WTC11 (cell line): ENCODE measurements around the gene FAM171A1.
"Not testable (repeated sequence)": the region's sequence is repeated elsewhere in the genome, so short reads cannot be mapped to it uniquely, and the experiment has no call there.

Source experiments
- CREB1 ChIP-seq: sonication (generic); formaldehyde crosslinking; IDR thresholded peaks from 2 replicates; pipeline ENCODE4 v1.8.0; 2023; ENCODE audit warnings: mild to moderate bottlenecking, missing genetic modification reagents
- CREM ChIP-seq: sonication (generic); formaldehyde crosslinking; IDR thresholded peaks from 2 replicates; pipeline ENCODE4 v1.8.1; 2022; ENCODE audit warnings: mild to moderate bottlenecking, missing genetic modification reagents, moderate library complexity
- CTCF ChIP-seq: fragments of 200-600 bp; IDR thresholded peaks from 2 replicates; pipeline ENCODE4 v1.8.0; 2022; ENCODE audit warnings: antibody characterized with exemption
- ETV6 ChIP-seq: sonication (generic); formaldehyde crosslinking; IDR thresholded peaks from 2 replicates; pipeline ENCODE4 v1.8.1; 2022; ENCODE audit warnings: mild to moderate bottlenecking, missing genetic modification reagents
- NR2C2 ChIP-seq: sonication (generic); formaldehyde crosslinking; IDR thresholded peaks from 2 replicates; pipeline ENCODE4 v1.8.0; 2022; ENCODE audit warnings: mild to moderate bottlenecking, missing genetic modification reagents
- SOX15 ChIP-seq: fragments of 250-450 bp; sonication (Bioruptor Pico); IDR thresholded peaks from 2 replicates; pipeline ENCODE4 v1.9.0; 2021; ENCODE audit warnings: mild to moderate bottlenecking
- SP1 ChIP-seq: sonication (generic); formaldehyde crosslinking; conservative IDR thresholded peaks from 2 replicates; pipeline ENCODE4 v1.8.1; 2022; ENCODE audit warnings: missing genetic modification reagents
- TP53 ChIP-seq: sonication (generic); formaldehyde crosslinking; IDR thresholded peaks from 2 replicates; pipeline ENCODE4 v1.8.1; 2023; ENCODE audit warnings: mild to moderate bottlenecking, missing genetic modification reagents
- ZNF232 ChIP-seq: sonication (generic); formaldehyde crosslinking; IDR thresholded peaks from 2 replicates; pipeline ENCODE4 v1.8.0; 2022; ENCODE audit warnings: mild to moderate bottlenecking, missing genetic modification reagents
- ZNF416 ChIP-seq: fragments of 250-450 bp; sonication (Bioruptor Pico); IDR thresholded peaks from 2 replicates; pipeline ENCODE4 v1.9.0; 2021; ENCODE audit warnings: mild to moderate bottlenecking, inconsistent platforms

GRCh38 chr10:15302188-15302956 is 68.7 kb downstream of the FAM171A1 start:
- not testable (repeated sequence) for TF ChIP-seq CTCF; NR2C2; ZNF232 (CRISPR knock-in tag); TP53; CREB1; ZNF416 (CRISPR knock-in tag); SOX15; CREM (CRISPR knock-in tag); SP1 (CRISPR knock-in tag); ETV6
